HEK293 (cell line): ENCODE data around the gene HBA1.
"Not testable (repeated sequence)": the region's sequence is repeated elsewhere in the genome, so short reads cannot be mapped to it uniquely, and the experiment has no call there.

Source experiments
- ATF2 ChIP-seq: fragments of 450-650 bp; formaldehyde crosslinking; IDR thresholded peaks from 2 replicates; pipeline ENCODE4 v1.5.1; 2016; ENCODE audit warnings: missing biosample characterization, missing genetic modification characterization, low read depth
- CTCF ChIP-seq: fragments of 450-650 bp; formaldehyde crosslinking; IDR thresholded peaks from 2 replicates; pipeline ENCODE4 v1.5.1; 2016; ENCODE audit warnings: missing biosample characterization, missing genetic modification characterization
- PRDM10 ChIP-seq: fragments of 450-650 bp; formaldehyde crosslinking; IDR thresholded peaks from 2 replicates; pipeline ENCODE4 v1.5.1; 2016; ENCODE audit warnings: missing biosample characterization, missing genetic modification characterization
- SCRT2 ChIP-seq: fragments of 450-650 bp; formaldehyde crosslinking; IDR thresholded peaks from 2 replicates; pipeline ENCODE4 v1.5.1; 2016; ENCODE audit warnings: missing biosample characterization, missing genetic modification characterization
- SP2 ChIP-seq: fragments of 450-650 bp; formaldehyde crosslinking; IDR thresholded peaks from 2 replicates; pipeline ENCODE4 v1.5.1; 2016; ENCODE audit warnings: missing biosample characterization, missing genetic modification characterization
- ZBTB11 ChIP-seq: fragments of 450-650 bp; formaldehyde crosslinking; conservative IDR thresholded peaks from 2 replicates; pipeline ENCODE4 v1.5.1; 2016; ENCODE audit warnings: low read depth, missing biosample characterization, missing genetic modification characterization

- TF ChIP-seq SCRT2 (tag by site-specific recombination); CTCF (tag by site-specific recombination); PRDM10 (tag by site-specific recombination); ATF2; ZBTB11; SP2 (tag by site-specific recombination): not testable (repeated sequence)
Measured at GRCh38 chr16:163696-164095, 12.8 kb upstream of the HBA1 start.
